Measurements from ENCODE around the gene INIP. TPM values are rescaled to one million over a fixed set of nuclear protein-coding genes. Genes with fewer than 3 reads are reported as not detected.
A peak's percentile ranks its signal among the peaks of the same experiment; 100 is the strongest.

The INIP gene
- total RNA-seq, 1 experiment from 2014 or later: 26.6 TPM

DNA sequence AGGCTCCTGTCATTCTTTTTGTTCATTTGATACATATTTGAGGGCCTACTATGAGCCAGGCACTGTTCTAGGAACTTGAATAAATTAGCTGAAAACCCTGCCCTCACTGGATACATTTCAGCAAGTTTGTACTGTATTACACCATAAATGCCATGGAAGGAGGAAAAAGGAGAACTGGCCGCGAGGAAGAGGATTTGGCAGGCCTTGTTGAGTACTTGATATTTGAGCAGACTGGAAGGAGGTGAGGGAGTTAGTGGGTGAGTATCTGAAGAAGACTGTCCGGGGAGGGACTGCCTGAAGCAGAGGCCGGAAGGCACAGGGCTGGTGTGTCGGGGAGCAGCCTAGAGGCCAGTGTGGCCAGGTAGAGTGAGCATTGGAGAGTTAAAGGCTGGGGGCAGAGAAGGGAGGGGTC, 37.1 kb upstream of the INIP start:
- no TSS peak for BruUV-seq (replicated peaks)
- no peak for DNase-seq (ENCODE audit: low spot score)
- CTCF ChIA-PET: no interaction called here

DNA sequence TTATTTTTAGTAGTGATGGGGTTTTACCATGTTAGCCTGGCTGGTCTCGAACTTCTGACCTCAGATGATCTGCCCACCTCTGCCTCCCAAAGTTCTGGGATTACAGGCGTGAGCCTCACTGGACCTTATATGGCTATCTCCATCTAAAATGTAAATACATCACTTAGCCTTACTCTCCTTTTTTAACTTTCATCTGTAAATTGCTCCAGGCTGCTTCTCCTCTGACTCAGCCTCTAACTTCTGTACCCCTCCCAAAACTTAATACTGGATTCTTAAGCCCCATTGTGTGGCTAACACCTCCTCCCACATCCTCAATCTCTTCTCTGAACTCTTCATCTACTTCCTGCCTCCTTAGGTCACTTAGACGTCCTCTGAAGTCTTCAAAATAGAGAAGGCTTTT, 36.7 kb upstream of the INIP start:
- no peak overlapping the region for H3K27ac ChIP-seq (ENCODE audit: low read depth, low read length, poor library complexity, severe bottlenecking)
- BruUV-seq (replicated peaks): no TSS peak
- H3K36me3 ChIP-seq (ENCODE audit: insufficient read depth, low read length, poor library complexity, severe bottlenecking): no peaks in the 10 kb centered on the region
- no peak overlapping the region for H3K4me3 ChIP-seq (ENCODE audit: low read depth, low read length, poor library complexity, severe bottlenecking)
- peak; percentile 47 for DNase-seq (ENCODE audit: low spot score)
- TF ChIP-seq, protein P1, sequence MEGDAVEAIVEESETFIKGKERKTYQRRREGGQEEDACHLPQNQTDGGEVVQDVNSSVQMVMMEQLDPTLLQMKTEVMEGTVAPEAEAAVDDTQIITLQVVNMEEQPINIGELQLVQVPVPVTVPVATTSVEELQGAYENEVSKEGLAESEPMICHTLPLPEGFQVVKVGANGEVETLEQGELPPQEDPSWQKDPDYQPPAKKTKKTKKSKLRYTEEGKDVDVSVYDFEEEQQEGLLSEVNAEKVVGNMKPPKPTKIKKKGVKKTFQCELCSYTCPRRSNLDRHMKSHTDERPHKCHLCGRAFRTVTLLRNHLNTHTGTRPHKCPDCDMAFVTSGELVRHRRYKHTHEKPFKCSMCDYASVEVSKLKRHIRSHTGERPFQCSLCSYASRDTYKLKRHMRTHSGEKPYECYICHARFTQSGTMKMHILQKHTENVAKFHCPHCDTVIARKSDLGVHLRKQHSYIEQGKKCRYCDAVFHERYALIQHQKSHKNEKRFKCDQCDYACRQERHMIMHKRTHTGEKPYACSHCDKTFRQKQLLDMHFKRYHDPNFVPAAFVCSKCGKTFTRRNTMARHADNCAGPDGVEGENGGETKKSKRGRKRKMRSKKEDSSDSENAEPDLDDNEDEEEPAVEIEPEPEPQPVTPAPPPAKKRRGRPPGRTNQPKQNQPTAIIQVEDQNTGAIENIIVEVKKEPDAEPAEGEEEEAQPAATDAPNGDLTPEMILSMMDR (conservative IDR thresholded peaks at IDR 0.05; ENCODE audit: low read depth, low read length): no peak
- no peak for TF ChIP-seq EZH2 (IDR thresholded peaks at IDR 0.05; ENCODE audit: borderline replicate concordance, low read depth, low read length, poor library complexity, severe bottlenecking)
- no peaks in the 10 kb centered on the region for H3K27me3 ChIP-seq (replicated peaks; ENCODE audit: insufficient read depth, low read depth, low read length, poor library complexity)
- peaks cover 9% of the 10 kb centered on the region for H3K4me1 ChIP-seq (ENCODE audit: insufficient read depth, low read length, poor library complexity, severe bottlenecking)
- CTCF ChIA-PET: no interaction called here
- no peaks in the 10 kb centered on the region for H3K9me3 ChIP-seq (ENCODE audit: low read depth, low read length, poor library complexity, severe bottlenecking)
- intact Hi-C loops (cut with micrococcal nuclease; ENCODE audit: unreplicated experiment): no loop called here
- POLR2A ChIA-PET (ENCODE audit: low non-redundant PET): no interaction called here

More for the DNA sequence above, 37.1 kb upstream of the INIP start:
- Histone ChIP-seq H3K4me1 (ENCODE audit: insufficient read depth, low read length, poor library complexity, severe bottlenecking) (peaks cover 9% of the 10 kb centered on the region), H3K27ac (ENCODE audit: low read depth, low read length, poor library complexity, severe bottlenecking) (no peak overlapping the region), H3K4me3 (ENCODE audit: low read depth, low read length, poor library complexity, severe bottlenecking) (no peak overlapping the region), H3K9me3 (ENCODE audit: low read depth, low read length, poor library complexity, severe bottlenecking) (no peaks in the 10 kb centered on the region), H3K27me3 (replicated peaks; ENCODE audit: insufficient read depth, low read depth, low read length, poor library complexity) (no peaks in the 10 kb centered on the region), H3K36me3 (ENCODE audit: insufficient read depth, low read length, poor library complexity, severe bottlenecking) (no peaks in the 10 kb centered on the region)
- TF ChIP-seq, protein P1 (conservative IDR thresholded peaks at IDR 0.05; ENCODE audit: low read depth, low read length): no peak
- TF ChIP-seq EZH2 (IDR thresholded peaks at IDR 0.05; ENCODE audit: borderline replicate concordance, low read depth, low read length, poor library complexity, severe bottlenecking): no peak
- POLR2A ChIA-PET (ENCODE audit: low non-redundant PET): no interaction called here
- intact Hi-C loops (cut with micrococcal nuclease; ENCODE audit: unreplicated experiment): no loop called here

DNA sequence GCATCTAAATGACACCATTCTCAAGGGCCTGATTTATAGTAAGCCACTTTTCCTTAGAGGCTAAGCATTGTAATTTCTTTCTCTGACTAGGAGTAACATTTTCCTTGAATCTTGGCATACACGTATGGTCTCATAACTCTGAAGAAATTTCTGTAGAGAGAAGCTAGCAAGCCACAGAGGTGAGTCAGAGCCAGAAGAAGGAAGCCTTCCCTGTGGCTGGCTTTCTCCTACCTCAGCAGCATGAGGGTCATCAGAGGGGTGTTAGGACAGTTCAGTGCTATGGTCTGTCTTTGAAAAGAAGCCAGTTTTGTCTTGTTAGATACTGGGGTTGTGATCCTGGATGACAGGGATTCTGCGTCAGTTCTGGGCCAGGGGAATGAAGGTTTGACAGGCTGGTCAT, 35.8 kb upstream of the INIP start:
- BruUV-seq (replicated peaks): no TSS peak
- no peak for DNase-seq (ENCODE audit: low spot score)
- Histone ChIP-seq H3K9me3 (ENCODE audit: low read depth, low read length, poor library complexity, severe bottlenecking) (no peaks in the 10 kb centered on the region), H3K27ac (ENCODE audit: low read depth, low read length, poor library complexity, severe bottlenecking) (no peak overlapping the region), H3K4me3 (ENCODE audit: low read depth, low read length, poor library complexity, severe bottlenecking) (no peak overlapping the region), H3K36me3 (ENCODE audit: insufficient read depth, low read length, poor library complexity, severe bottlenecking) (no peaks in the 10 kb centered on the region), H3K27me3 (replicated peaks; ENCODE audit: insufficient read depth, low read depth, low read length, poor library complexity) (no peaks in the 10 kb centered on the region), H3K4me1 (ENCODE audit: insufficient read depth, low read length, poor library complexity, severe bottlenecking) (peaks cover 9% of the 10 kb centered on the region)
- ChIA-PET CTCF (no interaction called here), POLR2A (ENCODE audit: low non-redundant PET) (no interaction called here)
- intact Hi-C loops (cut with micrococcal nuclease; ENCODE audit: unreplicated experiment): no loop called here
- TF ChIP-seq, protein P1 (conservative IDR thresholded peaks at IDR 0.05; ENCODE audit: low read depth, low read length): no peak
- TF ChIP-seq EZH2 (IDR thresholded peaks at IDR 0.05; ENCODE audit: borderline replicate concordance, low read depth, low read length, poor library complexity, severe bottlenecking): no peak

Measured in A673 (cell line).